Stimulated activated effector memory CD8-positive, alpha-beta T cell treated with anti-CD3 and anti-CD28 coated beads, Interleukin-12 subunit alpha, Interleukin-12 subunit beta, amount 100 ng/mL, for 72 hours (primary cell): ENCODE measurements around the gene SLC17A3.

Experiments
- ATAC-seq: fragments of 150-1000 bp; cut with Tn5 transposase; 2 replicates; pipeline ENCODE4 v1.10.0; 2021
- DNase-seq, 2 donors: peaks; one replicate each; pipeline ENCODE4 v3.0.0; 2021 to 2022; ENCODE audit warnings: low spot score in 2 of 2
- H3K27ac Mint-ChIP-seq: one replicate; pipeline ENCODE4 v1.8.0; 2022; ENCODE audit warnings: mild to moderate bottlenecking, mixed read lengths
- H3K36me3 Mint-ChIP-seq: one replicate; pipeline ENCODE4 v1.8.0; 2022; ENCODE audit warnings: mild to moderate bottlenecking, mixed read lengths
- H3K4me1 Mint-ChIP-seq: one replicate; pipeline ENCODE4 v1.8.0; 2022; ENCODE audit warnings: mixed read lengths
- H3K4me3 Mint-ChIP-seq: one replicate; pipeline ENCODE4 v1.8.0; 2022; ENCODE audit warnings: mild to moderate bottlenecking, mixed read lengths
- H3K9me3 Mint-ChIP-seq: one replicate; pipeline ENCODE4 v1.8.0; 2022; ENCODE audit warnings: mixed read lengths

SLC17A3 gene

GRCh38 chr6:25875563-25875905 lies 1.5 kb upstream of the SLC17A3 start:
- Mint-ChIP-seq H3K36me3 (no peaks in the 10 kb centered on the region), H3K4me1 (peaks cover 23% of the 10 kb centered on the region), H3K9me3 (no peaks in the 10 kb centered on the region), H3K4me3 (no peak overlapping the region), H3K27ac (no peak overlapping the region)
- DNase-seq (no peak), ATAC-seq (no peak)

- H3K9me3 Mint-ChIP-seq = no peaks in the 10 kb centered on the region
- peaks cover 23% of the 10 kb centered on the region for H3K4me1 Mint-ChIP-seq
- no peak overlapping the region for H3K27ac Mint-ChIP-seq
- H3K4me3 Mint-ChIP-seq = no peak overlapping the region
- ATAC-seq = peak; percentile 75
- DNase-seq = no peak
- no peaks in the 10 kb centered on the region for H3K36me3 Mint-ChIP-seq
These were observed 949 bp upstream of the SLC17A3 start for GRCh38 chr6:25874822-25875562.

- DNase-seq (no peak), ATAC-seq (peak; percentile 54)
- Mint-ChIP-seq H3K9me3 (no peaks in the 10 kb centered on the region), H3K27ac (peak overlapping the region; percentile 5), H3K36me3 (no peaks in the 10 kb centered on the region), H3K4me1 (peaks cover 23% of the 10 kb centered on the region), H3K4me3 (no peak overlapping the region)
These were observed 1.2 kb downstream of the SLC17A3 start for GRCh38 chr6:25872814-25873213.

GRCh38 chr6:25869840-25870239 lies 4.2 kb downstream of the SLC17A3 start:
- ATAC-seq = no peak
- H3K36me3 Mint-ChIP-seq = no peaks in the 10 kb centered on the region
- no peak for DNase-seq
- H3K27ac Mint-ChIP-seq = no peak overlapping the region
- H3K9me3 Mint-ChIP-seq = no peaks in the 10 kb centered on the region
- no peak overlapping the region for H3K4me3 Mint-ChIP-seq
- H3K4me1 Mint-ChIP-seq = peaks cover 35% of the 10 kb centered on the region

GRCh38 chr6:25868436-25869183 lies 5.4 kb downstream of the SLC17A3 start:
- no peak overlapping the region for H3K4me3 Mint-ChIP-seq
- H3K9me3 Mint-ChIP-seq = peaks cover 12% of the 10 kb centered on the region
- ATAC-seq (peak; percentile 56), DNase-seq (no peak)
- H3K27ac Mint-ChIP-seq = no peak overlapping the region
- peaks cover 41% of the 10 kb centered on the region for H3K4me1 Mint-ChIP-seq
- no peaks in the 10 kb centered on the region for H3K36me3 Mint-ChIP-seq

- Mint-ChIP-seq H3K27ac (no peak overlapping the region), H3K4me1 (peaks cover 29% of the 10 kb centered on the region), H3K36me3 (no peaks in the 10 kb centered on the region), H3K4me3 (no peak overlapping the region), H3K9me3 (peaks cover 12% of the 10 kb centered on the region)
- DNase-seq = no peak
- ATAC-seq = peak; percentile 87
These were observed 8.0 kb downstream of the SLC17A3 start for GRCh38 chr6:25866011-25866410.

GRCh38 chr6:25863360-25863759 lies 10.7 kb downstream of the SLC17A3 start:
- DNase-seq (no peak), ATAC-seq (no peak)
- H3K4me1 Mint-ChIP-seq = peaks cover 33% of the 10 kb centered on the region
- no peaks in the 10 kb centered on the region for H3K36me3 Mint-ChIP-seq
- H3K9me3 Mint-ChIP-seq = peaks cover 12% of the 10 kb centered on the region
- no peak overlapping the region for H3K4me3 Mint-ChIP-seq
- no peak overlapping the region for H3K27ac Mint-ChIP-seq

- no peak overlapping the region for H3K4me3 Mint-ChIP-seq
- peaks cover 40% of the 10 kb centered on the region for H3K4me1 Mint-ChIP-seq
- DNase-seq (no peak), ATAC-seq (no peak)
- H3K27ac Mint-ChIP-seq = no peak overlapping the region
- H3K36me3 Mint-ChIP-seq = no peaks in the 10 kb centered on the region
- peaks cover 12% of the 10 kb centered on the region for H3K9me3 Mint-ChIP-seq
These were observed 11.8 kb downstream of the SLC17A3 start for GRCh38 chr6:25862199-25862598.

GRCh38 chr6:25852756-25853155 lies 21.3 kb downstream of the SLC17A3 start:
- H3K4me1 Mint-ChIP-seq = peaks cover 7% of the 10 kb centered on the region
- no peak for DNase-seq
- H3K27ac Mint-ChIP-seq = no peak overlapping the region
- ATAC-seq = no peak
- no peaks in the 10 kb centered on the region for H3K9me3 Mint-ChIP-seq
- no peak overlapping the region for H3K4me3 Mint-ChIP-seq
- H3K36me3 Mint-ChIP-seq = no peaks in the 10 kb centered on the region

- H3K4me1 Mint-ChIP-seq = peaks cover 6% of the 10 kb centered on the region
- no peaks in the 10 kb centered on the region for H3K36me3 Mint-ChIP-seq
- H3K27ac Mint-ChIP-seq = no peak overlapping the region
- H3K4me3 Mint-ChIP-seq = no peak overlapping the region
- no peak for DNase-seq
- no peak for ATAC-seq
- no peaks in the 10 kb centered on the region for H3K9me3 Mint-ChIP-seq
These were observed 22.1 kb downstream of the SLC17A3 start for GRCh38 chr6:25851961-25852360.

GRCh38 chr6:25844518-25844917 lies 29.5 kb downstream of the SLC17A3 start:
- H3K9me3 Mint-ChIP-seq = no peaks in the 10 kb centered on the region
- no peak overlapping the region for H3K27ac Mint-ChIP-seq
- ATAC-seq = no peak
- no peaks in the 10 kb centered on the region for H3K36me3 Mint-ChIP-seq
- H3K4me1 Mint-ChIP-seq = no peaks in the 10 kb centered on the region
- H3K4me3 Mint-ChIP-seq = no peak overlapping the region
- no peak for DNase-seq

- H3K9me3 Mint-ChIP-seq = no peaks in the 10 kb centered on the region
- ATAC-seq = peak; percentile 90
- H3K4me1 Mint-ChIP-seq = no peaks in the 10 kb centered on the region
These were observed 31.5 kb downstream of the SLC17A3 start for GRCh38 chr6:25842526-25842925.

GRCh38 chr6:25835442-25836283 lies 38.4 kb downstream of the SLC17A3 start:
- ATAC-seq (no peak), DNase-seq (no peak)
- Mint-ChIP-seq H3K9me3 (no peaks in the 10 kb centered on the region), H3K4me1 (no peaks in the 10 kb centered on the region), H3K27ac (no peak overlapping the region), H3K36me3 (no peaks in the 10 kb centered on the region), H3K4me3 (no peak overlapping the region)

More at GRCh38 chr6:25842526-25842925, 31.5 kb downstream of the SLC17A3 start:
- no peaks in the 10 kb centered on the region for H3K36me3 Mint-ChIP-seq
- H3K4me3 Mint-ChIP-seq = no peak overlapping the region
- DNase-seq = no peak
- H3K27ac Mint-ChIP-seq = no peak overlapping the region

GRCh38 chr6:25834950-25835349 lies 39.1 kb downstream of the SLC17A3 start:
- ATAC-seq (no peak), DNase-seq (no peak)
- no peaks in the 10 kb centered on the region for H3K36me3 Mint-ChIP-seq
- H3K4me3 Mint-ChIP-seq = no peak overlapping the region
- no peak overlapping the region for H3K27ac Mint-ChIP-seq
- no peaks in the 10 kb centered on the region for H3K4me1 Mint-ChIP-seq
- H3K9me3 Mint-ChIP-seq = no peaks in the 10 kb centered on the region

- no peak overlapping the region for H3K4me3 Mint-ChIP-seq
- no peaks in the 10 kb centered on the region for H3K9me3 Mint-ChIP-seq
- no peaks in the 10 kb centered on the region for H3K4me1 Mint-ChIP-seq
- no peak for ATAC-seq
- H3K27ac Mint-ChIP-seq = no peak overlapping the region
- H3K36me3 Mint-ChIP-seq = no peaks in the 10 kb centered on the region
- DNase-seq = no peak
These were observed 40.9 kb downstream of the SLC17A3 start for GRCh38 chr6:25833136-25833535.
